Measurements from ENCODE around the gene ATG9B. TPM values are rescaled to one million over a fixed set of nuclear protein-coding genes. Genes with fewer than 3 reads are reported as not detected.

The ATG9B gene
- total and polyA plus RNA-seq, 9 of the 15 experiments (the other 6 are each of a cell fraction or from before 2014, with no cell fraction given): 0.29 to 8.0 (median 2.1) TPM

- TF ChIP-seq ZBTB40 (IDR thresholded peaks at IDR 0.05): peak; percentile 68
- no peak for TF ChIP-seq ZBTB40 (CRISPR knock-in tag; IDR thresholded peaks at IDR 0.05)
- TF ChIP-seq ZBTB12 (CRISPR knock-in tag; IDR thresholded peaks at IDR 0.05): no peak
- TF ChIP-seq, protein P1, sequence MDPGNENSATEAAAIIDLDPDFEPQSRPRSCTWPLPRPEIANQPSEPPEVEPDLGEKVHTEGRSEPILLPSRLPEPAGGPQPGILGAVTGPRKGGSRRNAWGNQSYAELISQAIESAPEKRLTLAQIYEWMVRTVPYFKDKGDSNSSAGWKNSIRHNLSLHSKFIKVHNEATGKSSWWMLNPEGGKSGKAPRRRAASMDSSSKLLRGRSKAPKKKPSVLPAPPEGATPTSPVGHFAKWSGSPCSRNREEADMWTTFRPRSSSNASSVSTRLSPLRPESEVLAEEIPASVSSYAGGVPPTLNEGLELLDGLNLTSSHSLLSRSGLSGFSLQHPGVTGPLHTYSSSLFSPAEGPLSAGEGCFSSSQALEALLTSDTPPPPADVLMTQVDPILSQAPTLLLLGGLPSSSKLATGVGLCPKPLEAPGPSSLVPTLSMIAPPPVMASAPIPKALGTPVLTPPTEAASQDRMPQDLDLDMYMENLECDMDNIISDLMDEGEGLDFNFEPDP (CRISPR knock-in tag; IDR thresholded peaks at IDR 0.05): 0 out of 2 replicates have a peak, but pooled peaks have one; percentile 42
- peak; percentile 40 for TF ChIP-seq E2F3 (CRISPR knock-in tag; IDR thresholded peaks at IDR 0.05)
- no peak for TF ChIP-seq LARP7 (IDR thresholded peaks at IDR 0.05)
- TF ChIP-seq KLF10 (CRISPR knock-in tag; IDR thresholded peaks at IDR 0.05): no peak
- no peak for TF ChIP-seq SMAD2 (IDR thresholded peaks at IDR 0.05; ENCODE audit: low read depth, low read length)
- 0 out of 2 replicates have a peak, but pooled peaks have one; percentile 42 for TF ChIP-seq ATF3 (IDR thresholded peaks at IDR 0.05)
- TF ChIP-seq ATF3 (CRISPR knock-in tag; conservative IDR thresholded peaks at IDR 0.05): peak; percentile 77; the same call in 1 of the 2 replicates
- peak; percentile 38 for TF ChIP-seq POU5F1 (IDR thresholded peaks at IDR 0.05; ENCODE audit: borderline replicate concordance, low read depth, low read length, partially characterized antibody)
- TF ChIP-seq, protein P2, sequence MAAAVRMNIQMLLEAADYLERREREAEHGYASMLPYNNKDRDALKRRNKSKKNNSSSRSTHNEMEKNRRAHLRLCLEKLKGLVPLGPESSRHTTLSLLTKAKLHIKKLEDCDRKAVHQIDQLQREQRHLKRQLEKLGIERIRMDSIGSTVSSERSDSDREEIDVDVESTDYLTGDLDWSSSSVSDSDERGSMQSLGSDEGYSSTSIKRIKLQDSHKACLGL (CRISPR knock-in tag; IDR thresholded peaks at IDR 0.05; ENCODE audit: borderline replicate concordance, poor library complexity, severe bottlenecking): no peak
Measured at GRCh38 chr7:151008511-151009323, 15.6 kb downstream of the ATG9B start (continued).
